Liver (tissue), 9 donors: ENCODE data around the gene ORAI3. TPM values are rescaled to one million over a fixed set of nuclear protein-coding genes. Genes with fewer than 3 reads are reported as not detected.

Experiments used
- DNase-seq: peaks from one replicate; pipeline ENCODE4 v3.0.0-alpha.2; 2017; ENCODE audit warnings: low spot score
- H3K27ac ChIP-seq, 2 donors: one replicate each; pipeline ENCODE4 v1.7.0; 2013; ENCODE audit warnings: inconsistent platforms in 2 of 2, low read length in 2 of 2, control low read depth in 1 of 2, low read depth in 1 of 2, mild to moderate bottlenecking in 1 of 2
- H3K27me3 ChIP-seq, 4 donors: one replicate each; pipeline versions ENCODE4 v1.6.1 to v1.7.0; 2013; ENCODE audit warnings: low read length in 3 of 4, inconsistent platforms in 1 of 4, mild to moderate bottlenecking in 1 of 4, moderate library complexity in 1 of 4; ENCODE audit not compliant: control insufficient read depth in 4 of 4, insufficient read depth in 4 of 4
- H3K36me3 ChIP-seq, 4 donors: one replicate each; pipeline versions ENCODE4 v1.6.1 to v1.7.0; 2013; ENCODE audit warnings: low read length in 3 of 4, mild to moderate bottlenecking in 3 of 4, low read depth in 1 of 4, moderate library complexity in 1 of 4; ENCODE audit not compliant: control insufficient read depth in 4 of 4, insufficient read depth in 3 of 4
- H3K4me1 ChIP-seq, 4 donors: one replicate each; pipeline versions ENCODE4 v1.6.1 to v1.7.0; 2013; ENCODE audit warnings: low read length in 3 of 4, mild to moderate bottlenecking in 3 of 4, moderate library complexity in 1 of 4; ENCODE audit not compliant: control insufficient read depth in 4 of 4, insufficient read depth in 4 of 4
- H3K4me3 ChIP-seq, 3 donors: one replicate each; pipeline versions ENCODE4 v1.6.1 to v1.7.0; 2013; ENCODE audit warnings: low read length in 3 of 3, control low read depth in 1 of 3, low read depth in 1 of 3, mild to moderate bottlenecking in 1 of 3
- H3K9ac ChIP-seq, 2 donors: one replicate each; pipeline ENCODE4 v1.7.0; 2013; ENCODE audit warnings: low read length in 2 of 2, mild to moderate bottlenecking in 2 of 2, moderate library complexity in 2 of 2, control low read depth in 1 of 2, low read depth in 1 of 2
- H3K9me3 ChIP-seq, 4 donors: one replicate each; pipeline versions ENCODE4 v1.6.1 to v1.7.0; 2013; ENCODE audit warnings: low read length in 3 of 4; ENCODE audit not compliant: control insufficient read depth in 4 of 4
- EGR1 ChIP-seq, 2 donors: IDR thresholded peaks; 2 replicates each; pipeline ENCODE4 v1.6.1; 2016 to 2018; ENCODE audit warnings: antibody characterized with exemption in 2 of 2, low read depth in 2 of 2
- FOXA1 ChIP-seq: IDR thresholded peaks from 2 replicates; pipeline ENCODE4 v1.6.1; 2016; ENCODE audit warnings: antibody characterized with exemption
- FOXA2 ChIP-seq: IDR thresholded peaks from 2 replicates; pipeline ENCODE4 v1.6.1; 2016; ENCODE audit warnings: antibody characterized with exemption
- GABPA ChIP-seq, 2 donors: IDR thresholded peaks in 1 of 2; conservative IDR thresholded peaks in 1 of 2; 2 replicates each; pipeline ENCODE4 v1.6.1; 2016; ENCODE audit warnings: antibody characterized with exemption in 2 of 2, mild to moderate bottlenecking in 1 of 2, moderate library complexity in 1 of 2
- HNF4A ChIP-seq, 2 donors: conservative IDR thresholded peaks; 2 replicates each; pipeline ENCODE4 v1.6.1; 2016; ENCODE audit warnings: antibody characterized with exemption in 2 of 2, mild to moderate bottlenecking in 2 of 2
- JUND ChIP-seq, 2 donors: IDR thresholded peaks; 2 replicates each; pipeline ENCODE4 v1.6.1; 2016; ENCODE audit warnings: antibody characterized with exemption in 2 of 2
- RAD21 ChIP-seq, 2 donors: IDR thresholded peaks; 2 replicates each; pipeline ENCODE4 v1.6.1; 2016; ENCODE audit warnings: antibody characterized with exemption in 2 of 2, mild to moderate bottlenecking in 2 of 2
- RXRA ChIP-seq, 2 donors: IDR thresholded peaks; 2 replicates each; pipeline ENCODE4 v1.6.1; 2017 to 2018; ENCODE audit warnings: antibody characterized with exemption in 2 of 2, mild to moderate bottlenecking in 1 of 2
- SP1 ChIP-seq: IDR thresholded peaks from 2 replicates; pipeline ENCODE4 v1.6.1; 2018; ENCODE audit warnings: antibody characterized with exemption, mild to moderate bottlenecking
- TAF1 ChIP-seq: conservative IDR thresholded peaks from 2 replicates; pipeline ENCODE4 v1.6.1; 2016; ENCODE audit warnings: antibody characterized with exemption, mild to moderate bottlenecking
- YY1 ChIP-seq: IDR thresholded peaks from 2 replicates; pipeline ENCODE4 v1.6.1; 2016; ENCODE audit warnings: antibody characterized with exemption, mild to moderate bottlenecking
- WGBS: extraction: QIAGEN DNeasy Blood & Tissue Kit; methylation state at CpG from one replicate; pipeline ENCODE4 v1.1.7; 2013; 5-methylcytosine and 5-hydroxymethylcytosine counted together
- polyA plus RNA-seq, 2 donors: library from polyadenylated mRNA; stranded (reverse) in 1 of 2; unstranded in 1 of 2; fragments of 200-250 nt in 1 of 2; fragments of >200 nt in 1 of 2; fragmentation: Nextera tagmentation in 1 of 2; extraction: Ambion mirVana in 1 of 2; gene quantifications; one replicate each; pipeline versions ENCODE4 v1.2.1 to v1.2.3, GENCODE V29; 2013 to 2015
- total RNA-seq, 2 donors: library from RNA; depleted of rRNA; stranded (reverse); fragments of >200 nt; gene quantifications; one replicate each; pipeline ENCODE4 v1.2.3, GENCODE V29; 2014
- TF ChIP-seq, protein P1 (sequence below): fragments of 150-350 bp; IDR thresholded peaks from 2 replicates; pipeline ENCODE4 v1.5.1; 2017; ENCODE audit warnings: improper control_type of control experiment, low read depth, low read length; ENCODE audit not compliant: missing input control
- TF ChIP-seq, protein P2 (sequence below): IDR thresholded peaks from 2 replicates; pipeline ENCODE4 v1.6.1; 2016; ENCODE audit warnings: antibody characterized with exemption
- TF ChIP-seq, protein P3 (sequence below): IDR thresholded peaks from 2 replicates; pipeline ENCODE4 v1.6.1; 2016; ENCODE audit warnings: antibody characterized with exemption
- donor health status: healthy.
- donor health status: healthy.
- donor health status: healthy.
- donor health status: healthy.
- donor health status: healthy.

ORAI3 gene
- total and polyA plus RNA-seq, 4 donors, result 26.6 to 39.1 (median 31.4) TPM

DNA sequence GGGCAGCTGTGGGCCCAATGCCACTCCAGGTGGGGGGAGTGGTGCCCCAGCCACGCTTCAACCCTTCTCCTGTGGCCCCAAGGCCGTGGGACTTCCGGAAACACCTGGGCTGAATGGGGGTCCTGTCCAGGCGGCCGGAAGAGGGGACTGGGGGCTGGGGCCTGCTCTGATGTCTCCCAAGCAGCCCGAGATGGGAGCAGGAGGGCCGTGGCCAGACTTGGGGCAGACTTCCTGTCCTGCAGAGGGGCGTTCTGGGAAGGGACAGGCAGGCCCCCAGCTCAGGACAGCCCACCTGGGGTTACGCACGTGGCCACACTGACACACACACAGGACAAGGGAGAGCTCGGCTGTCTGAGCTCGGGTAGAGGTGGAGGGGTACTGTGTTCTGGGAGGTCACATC, 41.2 kb downstream of the ORAI3 start (continued):
- TF ChIP-seq, protein P1, sequence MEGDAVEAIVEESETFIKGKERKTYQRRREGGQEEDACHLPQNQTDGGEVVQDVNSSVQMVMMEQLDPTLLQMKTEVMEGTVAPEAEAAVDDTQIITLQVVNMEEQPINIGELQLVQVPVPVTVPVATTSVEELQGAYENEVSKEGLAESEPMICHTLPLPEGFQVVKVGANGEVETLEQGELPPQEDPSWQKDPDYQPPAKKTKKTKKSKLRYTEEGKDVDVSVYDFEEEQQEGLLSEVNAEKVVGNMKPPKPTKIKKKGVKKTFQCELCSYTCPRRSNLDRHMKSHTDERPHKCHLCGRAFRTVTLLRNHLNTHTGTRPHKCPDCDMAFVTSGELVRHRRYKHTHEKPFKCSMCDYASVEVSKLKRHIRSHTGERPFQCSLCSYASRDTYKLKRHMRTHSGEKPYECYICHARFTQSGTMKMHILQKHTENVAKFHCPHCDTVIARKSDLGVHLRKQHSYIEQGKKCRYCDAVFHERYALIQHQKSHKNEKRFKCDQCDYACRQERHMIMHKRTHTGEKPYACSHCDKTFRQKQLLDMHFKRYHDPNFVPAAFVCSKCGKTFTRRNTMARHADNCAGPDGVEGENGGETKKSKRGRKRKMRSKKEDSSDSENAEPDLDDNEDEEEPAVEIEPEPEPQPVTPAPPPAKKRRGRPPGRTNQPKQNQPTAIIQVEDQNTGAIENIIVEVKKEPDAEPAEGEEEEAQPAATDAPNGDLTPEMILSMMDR, result no peak
- TF ChIP-seq, protein P2, sequence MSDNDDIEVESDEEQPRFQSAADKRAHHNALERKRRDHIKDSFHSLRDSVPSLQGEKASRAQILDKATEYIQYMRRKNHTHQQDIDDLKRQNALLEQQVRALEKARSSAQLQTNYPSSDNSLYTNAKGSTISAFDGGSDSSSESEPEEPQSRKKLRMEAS, result no peak
- TF ChIP-seq EGR1 (IDR thresholded peaks at IDR 0.05; ENCODE audit: low read depth in 2 of 2), result no peak
- TF ChIP-seq TAF1, result no peak
- no peak for TF ChIP-seq JUND (IDR thresholded peaks at IDR 0.05)
- TF ChIP-seq FOXA2, result no peak
- TF ChIP-seq, protein P3, sequence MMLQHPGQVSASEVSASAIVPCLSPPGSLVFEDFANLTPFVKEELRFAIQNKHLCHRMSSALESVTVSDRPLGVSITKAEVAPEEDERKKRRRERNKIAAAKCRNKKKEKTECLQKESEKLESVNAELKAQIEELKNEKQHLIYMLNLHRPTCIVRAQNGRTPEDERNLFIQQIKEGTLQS, result no peak
- TF ChIP-seq FOXA1, result no peak

DNA sequence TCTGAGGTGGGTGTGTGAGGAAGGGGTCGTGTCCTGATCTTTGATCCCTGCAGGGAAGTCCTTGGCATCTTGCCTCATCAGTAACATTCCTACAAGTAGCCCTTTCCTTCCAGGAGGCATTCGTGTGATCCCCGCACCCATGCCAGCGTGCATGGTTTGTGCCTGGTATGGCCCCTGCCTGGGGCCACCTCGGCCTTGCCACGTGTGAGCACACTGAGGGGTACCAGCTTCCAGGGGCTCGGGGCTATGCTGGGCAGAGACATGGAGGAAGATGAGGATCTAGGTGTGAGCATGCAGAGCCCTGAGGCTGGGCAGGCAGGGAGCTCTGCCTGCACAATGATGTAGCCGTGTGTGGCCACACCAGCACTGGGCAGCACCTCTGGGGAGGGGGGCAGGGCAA, 42.2 kb downstream of the ORAI3 start:
- H3K9me3 ChIP-seq, result no peaks in the 10 kb centered on the region
- H3K27me3 ChIP-seq, result no peaks in the 10 kb centered on the region
- H3K27ac ChIP-seq, result no peak overlapping the region
- WGBS, result 84% methylated on average over 8 of the region's 8 CpGs
- TF ChIP-seq RXRA (IDR thresholded peaks at IDR 0.05), result no peak
- no peak for TF ChIP-seq YY1
- TF ChIP-seq HNF4A (conservative IDR thresholded peaks at IDR 0.05), result no peak
- no peak for TF ChIP-seq RAD21 (IDR thresholded peaks at IDR 0.05)
- TF ChIP-seq SP1, result no peak
- no peak overlapping the region for H3K9ac ChIP-seq
- H3K36me3 ChIP-seq, result peaks cover 0 to 5% (median 0%) of the 10 kb centered on the region in 4 donors
- DNase-seq, result no peak
- peaks cover 5 to 11% (median 8%) of the 10 kb centered on the region in 4 donors for H3K4me1 ChIP-seq
- H3K4me3 ChIP-seq, result no peak overlapping the region

DNA sequence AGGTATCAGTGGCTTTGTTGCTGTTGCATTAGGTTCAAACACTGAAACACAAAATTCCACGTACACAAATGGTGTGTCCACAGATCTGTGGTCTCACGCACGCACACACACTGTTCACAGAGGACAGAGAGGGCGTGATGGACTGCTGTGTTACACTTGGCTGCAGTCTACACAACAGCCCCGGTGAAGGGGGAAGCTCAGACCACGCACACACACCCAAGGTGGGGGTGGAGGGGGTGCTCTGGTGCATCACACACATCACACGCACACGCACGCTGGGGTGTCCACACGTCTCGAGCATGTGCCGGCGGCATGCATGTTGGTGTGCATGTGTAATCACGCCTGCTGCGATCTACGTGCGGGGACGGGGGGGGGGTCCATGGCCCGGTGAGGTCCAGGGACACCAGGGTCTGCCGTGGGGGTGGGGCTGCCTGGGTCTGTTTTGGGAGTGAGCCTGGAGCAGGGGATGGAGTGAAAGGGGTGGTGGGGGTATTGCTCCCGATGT, 43.5 kb downstream of the ORAI3 start:
- no peaks in the 10 kb centered on the region for H3K27me3 ChIP-seq
- no peak overlapping the region for H3K9ac ChIP-seq
- peaks cover 0 to 5% (median 0%) of the 10 kb centered on the region in 4 donors for H3K36me3 ChIP-seq
- TF ChIP-seq HNF4A (conservative IDR thresholded peaks at IDR 0.05) (no peak), JUND (IDR thresholded peaks at IDR 0.05) (no peak), GABPA (IDR thresholded peaks at IDR 0.05 in 1 of 2, conservative IDR thresholded peaks at IDR 0.05 in 1 of 2) (no peak)
- H3K4me3 ChIP-seq, result no peak overlapping the region
- 92% methylated on average over 21 of the region's 21 CpGs for WGBS
- DNase-seq, result no peak
- H3K9me3 ChIP-seq, result no peaks in the 10 kb centered on the region
- peaks cover 0 to 5% (median 1%) of the 10 kb centered on the region in 4 donors for H3K4me1 ChIP-seq
- H3K27ac ChIP-seq, result no peak overlapping the region
